ENCODE measurements around the gene SOX5.
A peak's percentile ranks its signal among the peaks of the same experiment; 100 is the strongest.

Gene SOX5

GRCh38 chr12:23576372-23576771 is 373.1 kb downstream of the SOX5 start:
- ChIA-PET CTCF (interaction anchor here (0.7 kb wide), 1 partner anchor 141 kb away, joined by 3 read pairs; no protein-coding TSS in a partner anchor), POLR2A (no interaction called here)
- TF ChIP-seq ZNF384 (IDR thresholded peaks at IDR 0.05) (no peak), HDGF (IDR thresholded peaks at IDR 0.05; ENCODE audit: borderline replicate concordance) (no peak), NFRKB (IDR thresholded peaks at IDR 0.05) (no peak)
- no peak for DNase-seq (ENCODE audit: extremely low spot score)

GRCh38 chr12:23569356-23569755 is 380.1 kb downstream of the SOX5 start:
- POLR2A ChIA-PET: no interaction called here
- DNase-seq (ENCODE audit: extremely low spot score): no peak
- CTCF ChIA-PET: no interaction called here
- TF ChIP-seq ARNT (IDR thresholded peaks at IDR 0.05): no peak
- no peak for TF ChIP-seq TARDBP (IDR thresholded peaks at IDR 0.05)

GRCh38 chr12:23566133-23566532 is 383.3 kb downstream of the SOX5 start:
- CTCF ChIA-PET: no interaction called here
- TF ChIP-seq ELF4 (IDR thresholded peaks at IDR 0.05): no peak
- TF ChIP-seq ARNT (IDR thresholded peaks at IDR 0.05): no peak
- TF ChIP-seq SUZ12 (IDR thresholded peaks at IDR 0.05): no peak
- no peak for TF ChIP-seq LEF1 (IDR thresholded peaks at IDR 0.05; ENCODE audit: borderline replicate concordance)
- TF ChIP-seq BHLHE40 (IDR thresholded peaks at IDR 0.05; ENCODE audit: borderline replicate concordance): no peak
- TF ChIP-seq FOXK2 (IDR thresholded peaks at IDR 0.05): no peak
- TF ChIP-seq ZNF384 (IDR thresholded peaks at IDR 0.05): no peak
- TF ChIP-seq CTBP1 (IDR thresholded peaks at IDR 0.05; ENCODE audit: borderline replicate concordance): no peak
- TF ChIP-seq HDGF (IDR thresholded peaks at IDR 0.05; ENCODE audit: borderline replicate concordance): no peak
- no peak for TF ChIP-seq L3MBTL2 (conservative IDR thresholded peaks at IDR 0.05)
- TF ChIP-seq TARDBP (IDR thresholded peaks at IDR 0.05): no peak
- TF ChIP-seq FOXM1 (IDR thresholded peaks at IDR 0.05; ENCODE audit: borderline replicate concordance): no peak
- TF ChIP-seq PKNOX1 (IDR thresholded peaks at IDR 0.05): no peak
- TF ChIP-seq FOXA1 (IDR thresholded peaks at IDR 0.05): no peak
- TF ChIP-seq NFRKB (IDR thresholded peaks at IDR 0.05): no peak
- no peak for DNase-seq (ENCODE audit: extremely low spot score)
- POLR2A ChIA-PET: no interaction called here

- CTCF ChIA-PET: no interaction called here
Observed at GRCh38 chr12:23564451-23565152, 384.9 kb downstream of the SOX5 start.

GRCh38 chr12:23561364-23562345 is 387.8 kb downstream of the SOX5 start:
- CTCF ChIA-PET: interaction anchor here (0.6 kb wide), 1 partner anchor 17 kb away, joined by 3 read pairs; no protein-coding TSS in a partner anchor
- no peak for DNase-seq (ENCODE audit: extremely low spot score)
- POLR2A ChIA-PET: interaction anchor here (0.7 kb wide), 1 partner anchor 116 kb away, joined by 3 read pairs; no protein-coding TSS in a partner anchor
- no peak for TF ChIP-seq ZNF384 (IDR thresholded peaks at IDR 0.05)
- no peak for TF ChIP-seq SP1 (IDR thresholded peaks at IDR 0.05)
- TF ChIP-seq HDGF (IDR thresholded peaks at IDR 0.05; ENCODE audit: borderline replicate concordance): no peak
- no peak for TF ChIP-seq FOXA1 (IDR thresholded peaks at IDR 0.05)
- TF ChIP-seq SUZ12 (IDR thresholded peaks at IDR 0.05): no peak
- TF ChIP-seq L3MBTL2 (conservative IDR thresholded peaks at IDR 0.05): no peak
- no peak for TF ChIP-seq CTBP1 (IDR thresholded peaks at IDR 0.05; ENCODE audit: borderline replicate concordance)
- no peak for TF ChIP-seq LEF1 (IDR thresholded peaks at IDR 0.05; ENCODE audit: borderline replicate concordance)
- no peak for TF ChIP-seq FOXK2 (IDR thresholded peaks at IDR 0.05)
- TF ChIP-seq PKNOX1 (IDR thresholded peaks at IDR 0.05): no peak
- no peak for TF ChIP-seq NFRKB (IDR thresholded peaks at IDR 0.05)
- no peak for TF ChIP-seq BHLHE40 (IDR thresholded peaks at IDR 0.05; ENCODE audit: borderline replicate concordance)
- TF ChIP-seq TARDBP (IDR thresholded peaks at IDR 0.05): no peak
- TF ChIP-seq ARNT (IDR thresholded peaks at IDR 0.05): no peak
- TF ChIP-seq ELF4 (IDR thresholded peaks at IDR 0.05): no peak
- no peak for TF ChIP-seq FOXM1 (IDR thresholded peaks at IDR 0.05; ENCODE audit: borderline replicate concordance)

More at GRCh38 chr12:23564451-23565152, 384.9 kb downstream of the SOX5 start:
- POLR2A ChIA-PET: no interaction called here
- peak; percentile 7 for DNase-seq (ENCODE audit: extremely low spot score)
- no peak for TF ChIP-seq TARDBP (IDR thresholded peaks at IDR 0.05)
- no peak for TF ChIP-seq ELF4 (IDR thresholded peaks at IDR 0.05)
- TF ChIP-seq LEF1 (IDR thresholded peaks at IDR 0.05; ENCODE audit: borderline replicate concordance): no peak
- TF ChIP-seq PKNOX1 (IDR thresholded peaks at IDR 0.05): peak; percentile 38
- no peak for TF ChIP-seq FOXA1 (IDR thresholded peaks at IDR 0.05)
- no peak for TF ChIP-seq FOXM1 (IDR thresholded peaks at IDR 0.05; ENCODE audit: borderline replicate concordance)

- DNase-seq (ENCODE audit: extremely low spot score): no peak
- POLR2A ChIA-PET: no interaction called here
- CTCF ChIA-PET: no interaction called here
- no peak for TF ChIP-seq SP1 (IDR thresholded peaks at IDR 0.05)
Observed at GRCh38 chr12:23560611-23561010, 388.9 kb downstream of the SOX5 start.
